Neural crest cell (in vitro differentiated cells): ENCODE measurements around the gene SS18L1. TPM values are rescaled to one million over a fixed set of nuclear protein-coding genes. Genes with fewer than 3 reads are reported as not detected.

ENCODE experiments used
- DNase-seq: peaks from one replicate; pipeline ENCODE4 v3.0.0; 2021; ENCODE audit warnings: low read depth, mixed read lengths, low spot score
- H3K27ac Mint-ChIP-seq: one replicate; pipeline ENCODE4 v1.8.0; 2021; ENCODE audit warnings: mild to moderate bottlenecking, mixed read lengths; ENCODE audit not compliant: unreplicated experiment
- H3K27me3 Mint-ChIP-seq: 2 replicates; pipeline ENCODE4 v1.8.0; 2021; ENCODE audit warnings: low read depth, mild to moderate bottlenecking, mixed read lengths
- H3K36me3 Mint-ChIP-seq: 2 replicates; pipeline ENCODE4 v1.8.0; 2021; ENCODE audit warnings: low read depth, mild to moderate bottlenecking, mixed read lengths
- H3K4me1 Mint-ChIP-seq: 2 replicates; pipeline ENCODE4 v1.8.0; 2021; ENCODE audit warnings: mixed read lengths
- H3K4me3 Mint-ChIP-seq: one replicate; pipeline ENCODE4 v1.8.0; 2021; ENCODE audit warnings: mild to moderate bottlenecking, mixed read lengths
- H3K9me3 Mint-ChIP-seq: 2 replicates; pipeline ENCODE4 v1.8.0; 2021; ENCODE audit warnings: mixed read lengths
- total RNA-seq: library from RNA; stranded (reverse); gene quantifications from 2 replicates; pipeline ENCODE4 v1.2.1, GENCODE V29; 2021
- TF ChIP-seq, protein P1 (sequence below): fragments of 200-600 bp; sonication (generic); conservative IDR thresholded peaks from 2 replicates; pipeline ENCODE4 v1.5.0; 2021; ENCODE audit warnings: antibody characterized with exemption, mild to moderate bottlenecking

The SS18L1 gene
- total RNA-seq, 1 donor from 2014 or later = 30.0 TPM

DNA sequence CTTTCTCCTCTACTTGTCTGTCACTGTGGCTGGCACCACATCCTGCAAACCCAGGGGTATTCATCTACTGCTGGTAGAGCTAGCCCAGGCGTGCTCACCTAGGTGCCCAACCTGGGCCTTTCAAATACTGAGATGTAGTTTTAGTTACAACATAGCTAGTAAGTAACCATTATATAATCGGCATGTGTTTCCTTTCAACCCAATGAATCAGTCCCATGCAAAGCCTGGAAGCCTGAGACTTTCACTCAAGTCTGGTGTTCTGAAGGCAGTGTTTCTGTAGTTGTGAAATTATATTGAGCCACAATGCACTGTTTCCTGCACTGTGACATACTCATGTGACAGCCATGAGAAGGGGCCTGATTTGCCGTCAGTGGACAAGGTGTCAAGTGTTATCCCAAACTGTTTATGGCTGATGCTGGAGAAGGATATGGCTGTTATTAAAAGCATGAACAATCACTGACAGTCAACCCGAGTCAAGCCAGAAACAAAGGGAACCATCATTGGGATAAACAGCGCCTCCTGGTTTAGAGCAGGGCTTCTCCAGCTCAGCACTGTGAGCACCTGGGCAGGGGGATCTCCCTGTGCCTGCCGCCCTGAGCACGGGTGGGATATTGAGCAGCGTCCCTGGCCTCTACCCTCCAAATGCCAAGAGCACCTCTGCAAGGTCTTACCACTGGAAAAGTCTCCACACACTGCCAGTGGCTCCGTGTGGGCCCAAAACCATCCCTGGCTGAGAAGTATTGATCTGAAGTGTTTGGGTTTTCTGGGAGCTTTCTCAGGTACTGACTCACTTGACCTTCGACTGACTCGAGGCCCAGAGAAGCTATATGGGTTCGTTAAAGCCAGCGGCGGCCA is 1.9 kb upstream of the SS18L1 start:
- Mint-ChIP-seq H3K9me3 (no peaks in the 10 kb centered on the region), H3K27ac (peak overlapping the region; percentile 94), H3K36me3 (peaks cover 24% of the 10 kb centered on the region), H3K27me3 (peaks cover 5% of the 10 kb centered on the region), H3K4me1 (peaks cover 37% of the 10 kb centered on the region), H3K4me3 (peak overlapping the region; percentile 98)
- TF ChIP-seq, protein P1, sequence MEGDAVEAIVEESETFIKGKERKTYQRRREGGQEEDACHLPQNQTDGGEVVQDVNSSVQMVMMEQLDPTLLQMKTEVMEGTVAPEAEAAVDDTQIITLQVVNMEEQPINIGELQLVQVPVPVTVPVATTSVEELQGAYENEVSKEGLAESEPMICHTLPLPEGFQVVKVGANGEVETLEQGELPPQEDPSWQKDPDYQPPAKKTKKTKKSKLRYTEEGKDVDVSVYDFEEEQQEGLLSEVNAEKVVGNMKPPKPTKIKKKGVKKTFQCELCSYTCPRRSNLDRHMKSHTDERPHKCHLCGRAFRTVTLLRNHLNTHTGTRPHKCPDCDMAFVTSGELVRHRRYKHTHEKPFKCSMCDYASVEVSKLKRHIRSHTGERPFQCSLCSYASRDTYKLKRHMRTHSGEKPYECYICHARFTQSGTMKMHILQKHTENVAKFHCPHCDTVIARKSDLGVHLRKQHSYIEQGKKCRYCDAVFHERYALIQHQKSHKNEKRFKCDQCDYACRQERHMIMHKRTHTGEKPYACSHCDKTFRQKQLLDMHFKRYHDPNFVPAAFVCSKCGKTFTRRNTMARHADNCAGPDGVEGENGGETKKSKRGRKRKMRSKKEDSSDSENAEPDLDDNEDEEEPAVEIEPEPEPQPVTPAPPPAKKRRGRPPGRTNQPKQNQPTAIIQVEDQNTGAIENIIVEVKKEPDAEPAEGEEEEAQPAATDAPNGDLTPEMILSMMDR = peak; percentile 46
- DNase-seq = no peak

DNA sequence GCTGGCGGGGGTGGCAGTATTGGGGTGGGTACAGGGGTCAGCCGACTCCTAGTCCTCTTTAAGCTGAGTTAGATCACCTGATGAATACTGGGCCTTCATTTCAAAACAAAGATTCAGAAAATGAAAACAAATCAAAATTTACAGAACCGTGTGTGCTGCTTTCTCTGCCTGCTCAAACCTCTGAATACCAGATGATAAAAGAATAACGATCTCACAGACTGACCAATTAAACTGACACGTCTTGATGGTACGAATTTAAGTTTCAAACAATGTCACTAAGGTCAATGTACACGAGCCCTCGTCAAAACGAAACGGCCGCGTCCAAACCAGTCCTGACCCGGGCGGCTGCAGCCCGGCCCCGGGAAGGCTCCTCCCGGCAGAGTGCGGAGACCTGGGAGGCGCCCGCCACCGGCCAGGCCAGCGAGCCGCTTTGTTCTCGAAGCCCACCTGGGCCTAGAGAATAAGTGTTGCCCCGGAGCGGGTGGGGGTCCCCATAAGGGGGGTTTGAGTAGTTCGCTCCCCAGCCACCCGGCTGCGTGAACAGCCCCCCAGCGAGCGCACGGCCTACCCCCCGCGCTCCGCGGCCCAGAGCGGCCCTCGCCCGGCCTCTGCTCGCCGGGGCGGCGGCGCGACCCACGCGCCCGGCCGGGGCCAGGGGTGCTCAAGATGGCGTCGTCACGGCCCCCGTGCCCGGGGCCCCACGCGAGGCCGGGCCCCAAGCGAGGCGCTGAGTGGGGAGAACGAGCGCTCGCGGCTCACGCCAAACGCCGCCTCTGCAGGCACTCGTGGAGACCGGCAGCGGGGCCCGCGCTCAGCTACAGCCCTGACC is 1.1 kb upstream of the SS18L1 start:
- peak overlapping the region; percentile 94 for H3K27ac Mint-ChIP-seq
- no peaks in the 10 kb centered on the region for H3K9me3 Mint-ChIP-seq
- peaks cover 37% of the 10 kb centered on the region for H3K4me1 Mint-ChIP-seq
- H3K36me3 Mint-ChIP-seq = peaks cover 20% of the 10 kb centered on the region
- peaks cover 5% of the 10 kb centered on the region for H3K27me3 Mint-ChIP-seq
- no peak for DNase-seq
- H3K4me3 Mint-ChIP-seq = peak overlapping the region; percentile 98
- TF ChIP-seq, protein P1 = no peak

DNA sequence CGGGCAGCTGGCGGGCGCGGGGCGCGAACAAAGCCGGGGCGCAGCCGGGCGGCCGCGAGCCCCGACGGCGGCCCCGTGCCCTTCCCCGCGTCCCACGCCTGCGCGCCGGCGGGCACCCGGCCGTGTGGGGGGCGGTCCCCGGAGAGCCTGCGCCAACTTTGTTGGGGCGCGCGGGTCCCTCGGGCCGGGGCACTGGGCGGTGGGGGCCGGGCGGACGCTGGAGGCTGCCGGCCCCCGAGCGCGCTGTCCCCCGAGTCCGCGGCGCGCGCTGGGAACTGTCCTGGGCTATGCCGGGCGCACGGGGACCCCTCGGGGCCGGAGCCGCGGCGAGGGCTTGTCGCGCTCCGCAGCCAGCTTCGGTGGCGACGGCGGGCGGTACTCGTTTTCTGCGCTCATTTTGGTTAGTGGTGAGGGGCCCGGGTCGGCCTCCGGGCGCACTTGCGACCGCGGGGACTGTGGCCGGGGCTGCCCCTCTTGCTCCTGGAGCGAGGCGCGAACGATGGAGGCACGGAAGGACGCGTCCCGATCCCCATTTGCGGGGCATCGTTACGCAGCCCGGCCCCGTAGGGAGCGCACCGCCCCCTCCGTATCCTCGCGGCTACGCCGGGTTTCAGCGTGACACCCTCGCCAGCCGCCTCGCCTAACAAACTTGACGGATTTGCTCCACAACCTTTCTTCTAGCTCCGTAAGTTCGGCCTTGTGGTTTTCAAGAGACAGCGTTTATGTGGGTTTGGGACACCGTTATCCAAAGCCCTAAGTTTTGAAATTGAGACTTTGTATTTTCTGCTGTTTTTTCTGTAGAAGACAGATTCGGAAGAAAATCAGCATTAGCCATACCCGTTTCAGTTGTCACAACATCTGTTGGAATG is 622 bp downstream of the SS18L1 start:
- Mint-ChIP-seq H3K27ac (no peak overlapping the region), H3K36me3 (peaks cover 11% of the 10 kb centered on the region), H3K4me1 (peaks cover 38% of the 10 kb centered on the region), H3K27me3 (peaks cover 5% of the 10 kb centered on the region), H3K9me3 (no peaks in the 10 kb centered on the region), H3K4me3 (peak overlapping the region; percentile 85)
- TF ChIP-seq, protein P1 = no peak
- peak; percentile 39 for DNase-seq

DNA sequence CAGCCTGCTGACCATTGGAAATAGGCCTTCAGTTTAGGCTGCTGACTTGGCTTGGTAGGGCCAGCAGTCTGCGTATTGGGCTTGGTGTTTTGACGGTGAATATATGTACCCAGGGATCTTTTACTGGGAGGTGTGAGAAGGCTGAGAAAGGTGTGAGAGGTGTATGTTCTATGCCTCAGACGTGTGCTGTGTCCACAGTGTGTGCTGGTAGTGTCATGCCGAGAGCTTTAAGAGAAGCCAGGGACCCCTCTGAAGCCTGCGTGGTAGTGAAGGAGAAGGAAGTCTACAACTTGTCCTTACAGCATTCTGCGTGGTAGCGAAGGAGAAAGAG is 2.1 kb downstream of the SS18L1 start:
- no peak for DNase-seq
- Mint-ChIP-seq H3K36me3 (peaks cover 10% of the 10 kb centered on the region), H3K27ac (no peak overlapping the region), H3K27me3 (peaks cover 5% of the 10 kb centered on the region), H3K4me3 (peak overlapping the region; percentile 85), H3K4me1 (peaks cover 46% of the 10 kb centered on the region), H3K9me3 (no peaks in the 10 kb centered on the region)
- TF ChIP-seq, protein P1 = no peak
